ENCODE data around the gene DPM2. TPM values are rescaled to one million over a fixed set of nuclear protein-coding genes. Genes with fewer than 3 reads are reported as not detected.

Gene DPM2
- total and polyA plus RNA-seq, 12 donors: 7.2 to 31.1 (median 12.7) TPM

DNA sequence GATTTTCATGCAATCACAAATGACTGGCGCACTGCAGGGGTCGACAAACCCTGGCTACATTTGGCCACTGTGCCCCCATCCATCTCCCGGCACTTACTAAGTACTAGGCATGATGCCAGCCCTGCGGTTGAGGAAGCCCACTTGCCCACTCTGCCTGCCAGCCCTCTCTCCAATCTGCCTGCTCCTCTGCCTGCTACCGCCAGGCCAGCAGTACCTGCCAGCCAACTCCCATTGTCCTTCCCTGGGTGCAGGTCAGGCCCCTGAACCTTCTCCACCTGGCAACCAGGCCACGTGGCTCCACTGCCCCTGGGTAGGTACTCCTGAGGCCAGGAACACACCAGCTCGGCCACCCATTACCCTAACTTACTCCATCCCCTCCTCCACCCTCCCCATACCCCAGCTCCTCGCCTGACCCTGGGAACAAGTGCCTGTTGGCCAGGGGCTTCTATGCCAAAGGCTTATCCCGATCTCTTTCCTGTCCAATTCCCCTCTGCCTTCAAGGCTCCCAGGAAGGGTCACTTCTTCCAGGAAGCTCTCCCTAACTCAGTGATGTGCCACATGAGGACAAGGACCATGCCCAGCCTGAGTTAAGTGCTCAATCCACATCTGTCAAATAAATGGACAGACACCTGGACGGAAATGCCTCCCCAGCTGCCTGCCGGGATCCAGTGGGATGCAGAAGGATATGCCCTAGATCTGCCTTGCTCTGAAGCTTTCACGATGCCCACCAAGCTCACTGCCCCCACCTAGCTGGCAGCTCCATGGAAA is 36.5 kb upstream of the DPM2 start:
- WGBS, 2 donors: 63 to 66% methylated on average over 12 of the region's 12 CpGs
- DNase-seq (no peak), ATAC-seq (no peak)
- peak overlapping the region; percentile 25 to 93 (median 76) for H3K27ac ChIP-seq
- H3K27me3 ChIP-seq: no peaks in the 10 kb centered on the region
- H3K4me3 ChIP-seq: peak overlapping the region in 1 of 10 donors; percentile 5
- H3K4me1 ChIP-seq: peaks cover 63 to 100% (median 96%) of the 10 kb centered on the region in 9 donors
- intact Hi-C loops (cut with DNase I): no loop called here
- H3K36me3 ChIP-seq: no peaks in the 10 kb centered on the region
- H3K9me3 ChIP-seq: no peaks in the 10 kb centered on the region
- TF ChIP-seq, protein P1, sequence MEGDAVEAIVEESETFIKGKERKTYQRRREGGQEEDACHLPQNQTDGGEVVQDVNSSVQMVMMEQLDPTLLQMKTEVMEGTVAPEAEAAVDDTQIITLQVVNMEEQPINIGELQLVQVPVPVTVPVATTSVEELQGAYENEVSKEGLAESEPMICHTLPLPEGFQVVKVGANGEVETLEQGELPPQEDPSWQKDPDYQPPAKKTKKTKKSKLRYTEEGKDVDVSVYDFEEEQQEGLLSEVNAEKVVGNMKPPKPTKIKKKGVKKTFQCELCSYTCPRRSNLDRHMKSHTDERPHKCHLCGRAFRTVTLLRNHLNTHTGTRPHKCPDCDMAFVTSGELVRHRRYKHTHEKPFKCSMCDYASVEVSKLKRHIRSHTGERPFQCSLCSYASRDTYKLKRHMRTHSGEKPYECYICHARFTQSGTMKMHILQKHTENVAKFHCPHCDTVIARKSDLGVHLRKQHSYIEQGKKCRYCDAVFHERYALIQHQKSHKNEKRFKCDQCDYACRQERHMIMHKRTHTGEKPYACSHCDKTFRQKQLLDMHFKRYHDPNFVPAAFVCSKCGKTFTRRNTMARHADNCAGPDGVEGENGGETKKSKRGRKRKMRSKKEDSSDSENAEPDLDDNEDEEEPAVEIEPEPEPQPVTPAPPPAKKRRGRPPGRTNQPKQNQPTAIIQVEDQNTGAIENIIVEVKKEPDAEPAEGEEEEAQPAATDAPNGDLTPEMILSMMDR (IDR thresholded peaks at IDR 0.05): no peak

DNA sequence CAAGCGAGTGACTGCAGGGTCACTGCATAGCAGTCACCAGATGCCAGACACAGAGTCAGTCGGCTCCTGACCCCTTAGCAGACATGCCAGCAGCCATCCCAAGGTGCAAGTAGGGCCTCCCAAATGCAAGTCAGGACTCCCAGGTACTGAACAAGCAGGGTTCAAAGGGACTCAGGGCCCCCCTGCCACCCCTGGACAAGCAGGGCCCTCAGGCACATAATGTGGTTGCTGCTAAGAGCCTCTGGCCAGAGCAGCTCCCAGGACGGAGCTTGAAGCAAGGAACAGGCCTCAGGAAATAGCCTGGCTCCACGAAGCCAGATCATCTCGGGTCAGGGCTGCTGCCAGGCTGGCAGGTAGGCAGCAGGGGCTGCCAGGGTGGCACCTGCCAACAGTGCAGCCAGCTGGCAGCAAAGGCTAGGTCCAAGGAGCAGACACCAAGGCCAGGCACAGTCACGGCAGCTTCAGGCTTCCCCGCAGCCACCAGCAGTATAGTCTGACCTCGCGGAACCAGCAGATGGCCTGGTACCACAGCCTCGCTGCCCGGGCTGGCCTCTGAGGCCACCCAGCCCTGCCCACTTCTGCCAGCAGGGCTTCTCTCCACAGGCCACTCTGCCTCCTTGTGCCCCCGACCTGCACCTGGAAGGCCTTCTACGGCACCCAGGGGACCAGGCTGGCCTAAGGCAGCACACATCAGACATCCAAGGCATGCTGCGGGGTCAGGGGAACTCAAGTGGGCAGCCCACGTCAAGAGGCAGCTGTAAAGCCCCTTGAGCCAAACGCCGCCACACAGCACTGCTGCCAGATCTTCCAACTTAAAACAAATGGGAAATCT is 35.7 kb upstream of the DPM2 start:
- intact Hi-C loops (cut with DNase I): no loop called here
- 36 to 54% methylated on average over 17 of the region's 17 CpGs for WGBS, 2 donors
- TF ChIP-seq, protein P1 (IDR thresholded peaks at IDR 0.05): peak in 3 of 9 donors; percentile 6 to 18 (median 12)

DNA sequence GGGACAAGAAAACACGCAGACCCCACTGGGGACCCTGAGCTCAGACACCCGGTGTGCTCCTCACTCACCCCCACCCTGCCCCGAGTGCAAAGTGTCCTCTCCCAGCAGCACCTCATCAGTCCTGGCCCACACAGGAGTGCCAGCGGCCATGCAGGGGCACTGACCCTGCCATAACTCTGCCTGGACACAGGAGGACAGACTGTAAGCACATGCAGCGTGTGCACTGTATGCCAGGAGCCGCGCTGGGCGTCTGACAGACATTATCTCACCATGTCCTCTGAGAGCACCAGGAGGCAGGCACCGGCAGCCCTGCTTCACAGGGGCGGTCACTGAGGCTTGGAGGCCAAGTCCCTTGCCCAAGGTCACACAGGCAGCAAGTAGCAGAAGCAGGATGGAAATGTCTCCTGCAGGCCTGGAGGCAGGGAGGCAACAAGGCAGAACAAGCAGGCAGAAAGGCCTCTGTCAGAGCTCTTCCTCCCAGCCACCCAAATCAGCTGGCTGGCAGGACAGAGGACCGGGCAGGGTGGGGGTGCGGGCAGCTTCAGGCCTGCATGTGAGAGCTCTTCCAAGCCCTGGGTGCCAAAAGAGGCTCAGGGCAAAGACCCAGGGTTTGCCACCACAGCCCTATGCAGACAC is 34.7 kb upstream of the DPM2 start:
- H3K36me3 ChIP-seq: no peaks in the 10 kb centered on the region
- H3K27ac ChIP-seq: peak overlapping the region; percentile 25 to 93 (median 76)
- peaks cover 68 to 100% (median 96%) of the 10 kb centered on the region in 9 donors for H3K4me1 ChIP-seq
- WGBS, 2 donors: 44 to 51% methylated on average over 12 of the region's 12 CpGs
- peak; percentile 32 to 75 (median 63) for ATAC-seq
- H3K27me3 ChIP-seq: no peaks in the 10 kb centered on the region
- intact Hi-C loops (cut with DNase I): no loop called here
- H3K4me3 ChIP-seq: peak overlapping the region in 1 of 10 donors; percentile 12
- TF ChIP-seq, protein P1 (IDR thresholded peaks at IDR 0.05): peak in 1 of 9 donors; percentile 9
- H3K9me3 ChIP-seq: no peaks in the 10 kb centered on the region
- DNase-seq: peak; percentile 58 to 67

More for the DNA sequence above, 35.7 kb upstream of the DPM2 start:
- Histone ChIP-seq H3K9me3 (no peaks in the 10 kb centered on the region), H3K27me3 (no peaks in the 10 kb centered on the region), H3K36me3 (no peaks in the 10 kb centered on the region), H3K4me1 (peaks cover 69 to 100% (median 96%) of the 10 kb centered on the region in 9 donors), H3K27ac (peak overlapping the region; percentile 25 to 93 (median 76)), H3K4me3 (no peak overlapping the region)
- peak in 7 of 8 donors; percentile 12 to 35 (median 22) for ATAC-seq
- DNase-seq: peak; percentile 19 to 50

Measured in heart right ventricle (tissue), 16 donors.